Effector CD4-positive, alpha-beta T cell (primary cell): ENCODE results near the gene FLOT1.
A peak's percentile ranks its signal among the peaks of the same experiment; 100 is the strongest.
"Not testable (repeated sequence)": the region's sequence is repeated elsewhere in the genome, so short reads cannot be mapped to it uniquely, and the experiment has no call there.

Source experiments
- DNase-seq: peaks from one replicate; pipeline ENCODE4 v3.0.0-alpha.2; 2020

The FLOT1 gene

GRCh38 chr6:30722280-30723112 is 20.0 kb downstream of the FLOT1 start:
- DNase-seq, result peak; percentile 80

GRCh38 chr6:30722025-30722279 is 20.5 kb downstream of the FLOT1 start:
- not testable (repeated sequence) for DNase-seq

- DNase-seq, result peak; percentile 92
Measured at GRCh38 chr6:30721198-30722024, 21.1 kb downstream of the FLOT1 start.

- peak; percentile 35 for DNase-seq
Measured at GRCh38 chr6:30720738-30721197, 21.7 kb downstream of the FLOT1 start.

- DNase-seq, result peak; percentile 94
Measured at GRCh38 chr6:30719791-30720737, 22.4 kb downstream of the FLOT1 start, which contains the start of gene TUBB. TSS of gene TUBB (plus strand) at chr6:30720352. CDS start at chr6:30720507, 155 bp downstream.

- no peak for DNase-seq
Measured at GRCh38 chr6:30719356-30719755, 23.1 kb downstream of the FLOT1 start.

GRCh38 chr6:30717845-30718720 is 24.4 kb downstream of the FLOT1 start:
- not testable (repeated sequence) for DNase-seq

- DNase-seq, result peak; percentile 98
Measured at GRCh38 chr6:30717129-30717844, 25.2 kb downstream of the FLOT1 start, which contains the start of gene MDC1. TSS of gene MDC1 (minus strand) at chr6:30717281. CDS start at chr6:30715175, 2,106 bp downstream.

GRCh38 chr6:30716879-30717128 is 25.7 kb downstream of the FLOT1 start:
- no peak for DNase-seq

GRCh38 chr6:30714263-30714662 is 28.2 kb downstream of the FLOT1 start:
- DNase-seq, result no peak

GRCh38 chr6:30712441-30712945 is 30.0 kb downstream of the FLOT1 start:
- DNase-seq, result no peak

- DNase-seq, result no peak
Measured at GRCh38 chr6:30711758-30712380, 30.6 kb downstream of the FLOT1 start.

GRCh38 chr6:30709101-30709868 is 33.2 kb downstream of the FLOT1 start:
- DNase-seq, result no peak

- no peak for DNase-seq
Measured at GRCh38 chr6:30707281-30707850, 35.1 kb downstream of the FLOT1 start.

- DNase-seq, result no peak
Measured at GRCh38 chr6:30705620-30706019, 36.9 kb downstream of the FLOT1 start.

- no peak for DNase-seq
Measured at GRCh38 chr6:30703821-30704220, 38.7 kb downstream of the FLOT1 start.

- no peak for DNase-seq
Measured at GRCh38 chr6:30703011-30703410, 39.5 kb downstream of the FLOT1 start.

GRCh38 chr6:30700340-30700739 is 42.1 kb downstream of the FLOT1 start:
- no peak for DNase-seq

- no peak for DNase-seq
Measured at GRCh38 chr6:30696432-30696831, 46.1 kb downstream of the FLOT1 start.
